ENCODE measurements around the gene NATD1.

The NATD1 gene

DNA sequence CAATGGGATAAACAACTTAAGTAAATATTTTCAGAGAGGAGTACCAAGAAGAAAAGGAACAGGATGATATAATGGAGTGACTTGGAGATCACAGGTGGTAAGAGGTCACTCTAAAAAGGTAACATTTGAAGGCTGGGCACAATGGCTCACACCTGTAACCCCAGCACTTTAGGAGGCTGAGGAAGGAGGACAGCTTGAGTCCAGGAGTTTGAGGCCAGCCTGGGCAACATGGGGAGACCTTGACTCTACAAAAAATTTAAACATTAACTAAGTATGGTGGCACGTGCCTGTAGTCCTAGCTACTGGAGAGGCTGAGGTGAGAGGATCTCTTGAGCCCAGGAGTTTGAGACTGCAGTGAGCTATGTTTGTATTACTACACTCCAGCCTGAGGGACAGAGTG, 35.9 kb downstream of the NATD1 start:
- no peak for DNase-seq (ENCODE audit: low read depth, low spot score)

DNA sequence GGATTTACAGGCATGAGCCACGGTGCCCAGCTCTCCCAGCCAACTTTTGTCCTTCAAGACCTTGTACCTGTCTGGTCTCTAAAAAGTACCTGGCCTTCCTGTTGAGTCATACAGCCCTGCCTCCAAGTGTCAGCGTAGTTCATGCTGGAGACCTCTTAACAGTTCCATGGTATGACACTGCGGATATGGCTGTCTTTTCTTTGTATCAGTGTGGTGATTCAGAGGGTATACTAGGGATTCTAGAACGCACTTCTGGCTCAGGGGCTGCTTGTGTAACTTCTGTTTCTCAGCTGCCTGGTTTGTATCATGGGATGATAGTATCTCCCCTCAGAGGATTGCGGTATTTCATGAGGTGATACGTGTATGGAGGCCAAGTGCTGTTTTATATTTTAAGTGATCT, 37.3 kb downstream of the NATD1 start:
- no peak for DNase-seq (ENCODE audit: low read depth, low spot score)

DNA sequence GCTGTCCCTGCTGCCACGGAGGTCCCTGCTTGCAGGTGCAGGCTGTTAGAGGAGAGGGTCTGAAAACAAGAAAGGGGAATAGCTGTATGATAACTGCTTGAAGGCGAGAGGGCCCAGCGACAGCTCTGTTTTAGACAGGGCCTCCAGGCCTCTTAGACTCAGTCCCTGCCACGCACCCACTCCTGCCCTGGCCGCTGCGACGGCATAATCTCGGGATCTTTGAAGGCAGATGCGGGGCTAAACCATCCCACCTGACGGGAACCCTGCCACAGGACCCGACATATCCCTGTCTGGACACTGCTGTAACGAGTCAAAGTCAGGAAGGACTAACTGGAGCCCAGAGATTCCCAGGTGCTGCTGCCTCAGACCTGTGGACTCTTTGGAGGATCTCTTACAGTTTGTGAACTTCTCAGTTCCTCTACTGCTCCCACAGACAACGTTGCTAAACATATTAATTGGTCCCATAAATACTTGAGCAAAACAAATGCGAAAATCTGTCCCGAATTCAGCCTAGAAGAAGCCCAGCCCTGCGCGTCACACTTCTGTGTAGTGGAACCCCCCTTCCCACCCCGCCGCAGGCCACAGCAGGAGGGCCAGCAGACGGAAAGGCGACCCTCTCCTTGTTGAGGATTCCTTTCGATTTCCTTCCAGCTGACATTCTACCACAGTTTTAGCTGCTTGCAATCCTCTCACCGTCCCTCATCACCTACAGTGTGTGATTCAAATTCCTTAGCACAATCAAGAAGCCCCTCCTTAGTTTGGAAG, 38.3 kb downstream of the NATD1 start:
- peak; percentile 68 for DNase-seq (ENCODE audit: low read depth, low spot score)

DNA sequence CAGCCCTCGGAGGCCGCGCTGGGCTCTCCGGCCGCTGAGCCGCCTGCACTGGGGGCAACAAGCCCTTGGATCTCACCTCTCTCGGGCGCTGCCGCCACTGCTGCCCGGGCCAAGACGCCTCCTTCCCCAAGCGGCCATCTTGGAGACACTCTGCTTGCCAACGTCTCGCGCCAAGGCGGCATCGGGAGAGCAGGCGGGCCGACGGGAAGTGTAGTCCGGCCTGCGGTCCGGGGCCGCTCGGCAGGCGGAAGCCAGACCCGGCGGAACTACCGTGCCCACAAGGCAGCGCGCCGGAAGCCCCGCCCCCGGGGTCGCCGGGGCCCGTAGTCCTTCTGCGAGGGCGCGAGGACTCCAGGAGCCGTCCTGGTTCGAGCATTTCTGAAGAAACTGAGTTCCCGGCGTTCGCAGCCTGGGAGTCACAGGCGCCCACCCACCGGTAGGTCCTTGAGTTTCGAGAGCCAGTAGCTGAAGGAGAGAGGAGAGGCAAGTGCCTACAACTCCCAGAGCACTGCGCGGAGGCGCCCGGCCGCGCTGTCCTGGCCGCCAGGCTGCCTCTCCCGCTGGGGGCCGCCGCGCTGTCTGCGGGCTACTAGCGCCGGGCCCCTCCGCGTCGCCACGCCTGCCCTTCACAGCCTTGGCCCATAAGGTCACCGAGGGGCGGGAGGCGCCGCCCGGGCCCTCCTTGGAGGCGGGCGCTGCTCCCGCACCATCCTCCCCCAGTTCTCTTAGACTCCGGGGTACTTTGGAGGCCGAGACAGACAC, 39.0 kb downstream of the NATD1 start, which contains the start of gene TMEM11:
Gene TMEM11, minus strand, starts transcription at position 147 of the 762 bp plus-strand sequence. Its CDS starts 9 bp downstream, at position 138.
- peak; percentile 97 for DNase-seq (ENCODE audit: low read depth, low spot score)

DNA sequence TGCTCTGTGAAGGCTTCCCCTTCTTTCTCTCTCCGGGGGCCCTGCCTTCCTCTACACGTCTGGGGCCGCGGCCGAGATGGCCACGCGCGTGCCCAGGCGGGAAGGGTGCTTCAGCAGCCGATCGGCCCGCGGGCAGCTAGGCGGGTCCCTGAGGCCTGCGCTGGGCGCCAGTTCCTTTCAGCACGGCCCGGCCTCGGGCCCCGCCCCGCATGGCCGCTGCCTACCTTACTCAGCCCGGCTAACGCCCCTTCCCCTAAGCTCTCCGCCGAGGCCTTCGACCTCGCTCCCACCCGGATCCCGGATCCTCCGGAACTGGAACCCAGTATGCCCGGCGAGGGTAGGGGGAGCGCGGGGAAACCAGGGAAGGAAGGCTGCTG, 39.6 kb downstream of the NATD1 start:
- no peak for DNase-seq (ENCODE audit: low read depth, low spot score)

DNA sequence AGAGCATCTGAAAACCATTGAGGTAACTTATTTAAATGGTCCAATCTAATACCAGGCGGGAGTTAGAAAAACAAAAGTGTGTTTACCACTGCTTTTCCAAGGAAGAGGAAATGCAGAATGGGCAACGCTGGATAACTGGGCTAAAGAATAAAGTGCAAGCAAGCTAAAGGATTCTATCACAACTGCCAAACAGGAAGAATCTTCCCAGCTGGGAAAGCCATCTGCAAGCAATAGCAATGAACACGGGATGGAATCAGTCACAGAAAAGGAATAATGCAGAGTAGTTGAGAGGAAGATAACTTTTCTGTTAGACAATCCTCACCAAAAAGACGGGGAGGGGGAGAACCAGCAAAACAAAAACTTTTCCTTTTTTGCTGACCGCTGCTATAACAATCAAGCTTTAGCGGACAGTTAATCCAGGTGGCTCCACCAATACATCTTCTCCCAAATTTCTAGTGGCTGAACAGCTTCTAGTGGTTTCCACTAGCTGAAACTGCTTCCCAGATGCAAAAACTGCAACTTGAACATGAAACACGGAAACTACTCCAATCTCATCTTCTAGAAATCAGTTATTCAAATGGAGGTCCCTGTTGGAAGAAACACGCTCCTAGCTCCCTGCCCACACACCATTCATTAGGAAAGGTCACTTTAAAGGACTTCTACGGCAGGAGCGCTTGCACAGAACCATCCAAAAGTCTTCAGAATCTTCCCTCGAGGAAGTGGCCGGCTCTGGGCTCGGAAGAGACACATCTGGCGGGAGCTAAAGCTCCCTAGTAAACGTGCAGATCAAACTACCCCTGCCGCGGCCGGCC, 40.2 kb downstream of the NATD1 start:
- no peak for DNase-seq (ENCODE audit: low read depth, low spot score)

DNA sequence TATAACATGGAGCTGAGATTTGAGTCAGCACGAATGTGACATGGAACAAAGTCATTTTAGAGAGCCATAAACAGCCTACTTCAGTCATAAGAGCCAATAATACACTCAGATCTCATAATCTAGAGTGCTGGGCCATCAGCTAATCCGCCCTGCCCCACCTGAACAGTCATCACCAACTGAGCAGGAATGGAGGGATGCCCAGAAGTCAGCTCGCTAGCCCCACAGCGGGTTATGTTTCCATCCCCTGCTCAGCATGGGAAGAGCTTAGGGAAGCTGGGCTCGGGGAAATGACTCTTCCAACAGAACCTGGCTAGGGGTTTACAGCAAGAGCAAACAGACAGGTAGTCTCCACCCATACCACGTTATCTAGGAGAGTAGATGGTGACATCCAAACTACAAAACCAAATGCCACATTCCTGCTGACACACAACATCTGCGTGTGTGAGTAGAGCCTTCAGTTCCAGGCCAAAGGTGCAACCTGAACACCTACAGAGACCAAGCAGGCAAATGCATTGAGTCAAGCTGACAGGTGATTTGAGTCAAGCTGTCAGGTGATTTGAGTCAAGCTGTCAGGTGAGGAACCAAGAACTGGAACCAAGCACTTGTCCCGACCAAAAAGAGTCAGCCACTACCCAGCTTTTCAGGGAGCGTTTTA, 41.3 kb downstream of the NATD1 start:
- no peak for DNase-seq (ENCODE audit: low read depth, low spot score)

DNA sequence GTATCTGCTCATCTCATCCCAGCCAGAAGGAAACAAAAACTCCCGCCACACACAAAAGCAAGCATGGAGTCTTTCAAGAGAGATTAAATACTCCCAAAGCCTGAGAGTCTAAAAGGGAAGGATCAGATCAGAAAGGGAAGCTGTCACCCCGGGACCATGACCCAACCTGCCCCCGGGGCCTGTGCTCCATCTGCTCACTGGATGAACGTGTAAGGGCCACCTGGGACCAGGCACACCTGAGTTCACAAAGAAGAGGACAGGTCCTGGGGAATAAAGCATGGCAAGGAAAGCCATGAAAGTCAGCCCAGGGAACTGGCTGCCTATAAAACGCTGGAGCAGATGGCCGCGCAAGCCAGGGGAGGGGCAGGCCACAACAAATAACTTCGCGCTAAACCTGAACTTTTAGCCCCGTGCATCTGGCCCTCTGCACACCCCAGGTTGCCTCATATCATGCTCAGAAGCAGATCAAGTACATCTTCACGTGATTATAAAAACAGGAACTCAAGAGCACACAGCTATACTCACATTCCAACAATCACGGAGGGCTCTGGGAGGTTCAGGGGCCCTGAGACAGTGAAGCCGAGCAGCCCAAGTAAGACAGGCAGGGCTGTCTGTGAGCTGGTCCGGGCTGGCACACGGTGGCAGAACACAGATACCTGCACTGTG, 42.7 kb downstream of the NATD1 start:
- no peak for DNase-seq (ENCODE audit: low read depth, low spot score)

DNA sequence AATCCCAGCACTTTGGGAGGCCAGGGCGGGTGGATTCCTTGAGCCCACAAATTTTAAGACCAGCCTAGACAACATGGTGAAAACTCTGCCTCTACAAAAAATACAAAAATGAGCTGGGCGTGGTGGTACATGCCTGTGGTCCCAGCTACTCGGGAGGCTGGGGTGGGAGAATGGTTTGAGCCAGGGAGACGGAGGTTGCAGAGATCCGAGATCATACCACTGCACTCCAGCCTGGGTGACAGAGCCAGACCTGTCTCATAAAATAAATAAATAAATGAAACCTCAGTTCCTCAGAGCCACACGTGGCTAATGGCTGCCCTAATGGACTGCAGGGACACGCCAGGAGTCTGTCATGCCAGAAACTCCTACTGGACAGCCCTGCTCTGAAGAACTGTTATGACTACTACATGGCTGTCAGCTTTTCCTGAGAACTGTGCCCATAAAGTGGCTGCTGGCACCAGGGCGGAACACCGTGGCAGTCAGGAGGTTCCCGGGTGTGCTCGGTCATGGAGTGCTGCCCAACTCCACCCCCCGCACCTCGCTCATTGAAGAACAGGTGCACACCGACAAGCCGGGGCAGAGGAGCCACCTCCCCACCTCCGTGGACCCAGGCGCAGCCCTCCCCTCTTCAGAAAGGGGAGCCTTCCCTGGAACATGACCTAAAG, 43.6 kb downstream of the NATD1 start:
- no peak for DNase-seq (ENCODE audit: low read depth, low spot score)

DNA sequence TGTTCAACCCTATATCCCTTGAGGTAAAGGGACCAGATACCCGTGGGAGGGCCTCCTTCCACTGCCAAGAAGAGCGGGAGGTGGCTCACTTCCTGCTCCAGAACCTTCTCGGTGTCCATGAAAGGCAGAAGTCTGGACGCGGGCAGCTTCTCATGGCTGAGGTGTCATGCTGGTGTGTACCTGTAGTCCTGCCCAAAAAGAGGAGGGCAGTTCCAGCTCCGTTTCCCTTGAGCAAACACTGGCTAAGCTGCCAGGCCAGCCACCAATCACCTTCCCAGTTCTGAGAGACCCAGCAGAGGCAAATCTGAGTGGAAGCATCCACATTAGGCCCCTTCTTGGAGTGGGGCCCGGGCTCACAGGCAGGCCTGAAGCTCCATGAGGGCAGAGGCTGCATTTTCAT, 44.9 kb downstream of the NATD1 start:
- DNase-seq (ENCODE audit: low read depth, low spot score), result no peak

DNA sequence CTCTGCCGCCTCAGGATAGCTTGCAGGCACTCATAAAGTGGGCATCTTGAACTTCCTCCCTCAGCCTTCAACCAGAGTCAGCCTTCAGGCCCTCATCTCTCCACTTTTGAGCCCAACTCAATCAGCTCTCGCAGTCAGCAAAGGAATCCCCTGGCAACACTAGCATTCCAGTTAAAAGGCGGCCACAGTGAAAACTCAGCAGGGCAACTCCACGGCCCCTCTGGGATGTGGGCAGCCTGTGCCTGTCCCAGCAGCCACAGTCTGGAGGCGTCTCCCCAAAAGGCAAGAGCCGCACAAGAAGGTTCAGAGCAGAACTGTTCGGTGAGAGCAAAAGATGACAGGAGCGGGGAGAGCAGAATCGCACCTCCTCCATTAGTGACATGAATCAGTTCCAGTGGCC, 48.3 kb downstream of the NATD1 start:
- DNase-seq (ENCODE audit: low read depth, low spot score), result peak; percentile 40

DNA sequence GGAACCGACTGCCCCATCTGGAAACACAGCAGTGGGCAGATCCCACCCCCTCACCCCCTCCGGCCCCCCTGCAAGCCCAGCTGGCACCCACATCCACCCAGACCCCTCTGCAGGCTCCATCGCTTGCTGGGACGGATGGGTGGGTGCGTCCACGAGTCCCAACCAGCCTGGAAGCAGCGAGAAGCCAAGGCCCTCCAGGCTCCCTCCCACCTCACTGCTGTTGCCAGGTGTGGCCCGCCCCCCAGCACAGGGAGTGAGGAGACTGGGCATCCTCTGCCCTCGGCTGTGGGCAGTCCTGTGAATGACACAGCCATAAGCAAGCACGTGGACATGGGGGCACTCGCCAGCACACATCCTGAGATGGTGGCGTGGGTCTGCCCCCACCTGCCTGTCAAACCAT, 50.7 kb downstream of the NATD1 start:
- DNase-seq (ENCODE audit: low read depth, low spot score), result no peak

DNA sequence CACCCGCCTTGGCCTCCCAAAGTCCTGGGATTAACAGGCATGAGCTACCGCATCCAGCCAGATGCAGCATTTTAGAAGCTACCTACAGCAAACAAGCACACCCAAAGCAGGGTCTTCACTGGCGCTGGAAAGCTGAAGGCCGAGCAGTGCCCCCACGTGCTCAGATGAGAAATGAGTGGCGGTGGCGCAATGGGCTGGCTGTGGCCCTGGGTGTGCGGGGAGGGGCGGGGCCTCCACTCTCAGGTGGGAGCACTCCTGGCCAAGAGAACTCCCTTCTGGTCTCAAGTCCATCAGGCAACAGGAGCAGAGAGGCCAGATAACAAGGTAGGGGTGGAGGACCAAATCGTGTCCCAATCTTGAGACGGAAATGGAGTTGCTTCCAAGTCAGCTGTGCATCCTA, 51.3 kb downstream of the NATD1 start:
- peak; percentile 31 for DNase-seq (ENCODE audit: low read depth, low spot score)

DNA sequence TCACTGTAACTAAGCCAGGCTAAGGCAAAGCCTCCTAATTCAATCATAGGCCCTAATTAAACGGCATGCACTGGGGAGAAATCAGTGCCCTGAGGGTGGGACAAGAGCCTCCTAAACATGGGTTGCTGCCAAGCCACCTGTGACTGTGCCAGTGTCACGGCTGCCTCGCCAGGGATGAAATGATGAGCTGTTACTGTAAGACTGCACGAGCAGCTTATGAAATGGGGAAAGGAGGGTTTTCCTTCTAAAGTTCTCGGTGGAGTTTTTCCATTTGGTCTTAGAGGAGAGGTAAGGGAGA, 52.0 kb downstream of the NATD1 start:
- DNase-seq (ENCODE audit: low read depth, low spot score), result no peak

DNA sequence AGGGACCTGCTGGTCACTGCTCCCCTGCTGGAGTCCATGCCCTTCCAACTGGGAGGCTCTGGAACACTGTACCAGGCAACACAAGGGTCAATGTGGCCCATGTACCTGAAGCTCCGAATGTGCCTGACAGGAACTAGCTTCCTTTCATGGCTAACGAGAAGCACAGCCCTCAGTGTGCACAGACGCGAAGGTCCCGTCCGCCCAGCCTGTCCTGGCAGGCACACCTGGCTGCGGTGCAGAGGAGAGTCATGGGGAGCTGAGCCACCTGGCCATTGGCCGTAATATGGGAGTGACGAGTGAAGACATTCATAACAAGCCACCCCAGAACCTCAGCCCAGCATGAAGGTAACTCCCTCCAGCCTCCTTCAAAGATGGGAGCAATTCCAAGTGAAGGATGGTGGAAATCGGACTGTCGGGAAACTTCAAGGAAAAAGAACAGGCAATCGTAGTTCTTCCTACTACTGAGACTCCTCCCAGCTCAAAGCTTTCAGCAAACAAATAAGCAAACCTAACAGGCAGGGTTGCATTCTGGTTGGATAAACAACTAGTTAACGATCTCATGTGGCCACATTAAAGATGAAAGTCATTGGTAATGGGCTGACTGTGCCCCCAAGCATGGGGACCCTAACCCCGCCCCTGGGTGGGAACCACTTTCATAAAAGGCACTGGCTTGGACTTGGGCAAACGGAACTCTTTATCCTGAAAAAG, 52.5 kb downstream of the NATD1 start:
- no peak for DNase-seq (ENCODE audit: low read depth, low spot score)

DNA sequence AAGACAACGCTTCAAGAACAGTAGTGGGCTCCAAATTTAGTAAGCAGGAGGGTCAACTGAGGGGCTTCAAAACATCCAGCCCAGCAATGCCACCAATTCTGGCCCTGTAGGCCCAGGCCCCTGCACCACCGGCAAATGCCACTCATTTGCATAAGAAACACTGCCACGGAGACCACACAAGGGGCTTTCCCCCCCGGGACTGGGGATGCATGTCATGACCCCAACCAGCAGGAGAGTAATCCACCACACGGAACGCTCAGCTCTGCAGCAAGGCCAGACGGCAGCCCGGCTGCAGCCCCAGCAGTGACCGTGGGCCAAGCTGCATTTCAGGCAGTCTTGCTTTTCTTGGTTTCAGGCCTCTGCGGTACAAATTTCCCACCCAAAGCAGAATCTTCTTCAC, 53.4 kb downstream of the NATD1 start:
- peak; percentile 67 for DNase-seq (ENCODE audit: low read depth, low spot score)

DNA sequence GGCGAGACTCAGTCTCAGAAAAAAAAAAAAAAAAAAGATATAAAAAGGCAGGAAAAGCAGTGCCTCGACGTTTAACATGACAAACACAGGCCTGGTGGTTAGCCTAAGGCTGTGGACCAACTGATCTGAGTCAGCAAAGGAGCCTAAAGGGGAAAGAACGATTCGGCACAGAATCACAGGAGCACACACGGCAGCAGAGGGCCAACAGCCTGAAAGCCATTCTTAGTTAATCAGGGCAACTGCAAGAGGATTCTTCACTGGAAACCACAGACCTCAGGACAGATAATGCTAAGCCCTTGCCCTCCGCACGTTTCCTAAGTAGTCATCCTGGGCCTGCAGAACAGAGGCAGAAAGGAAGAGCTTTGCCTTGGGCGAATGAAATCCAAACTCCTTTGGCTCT, 53.9 kb downstream of the NATD1 start:
- peak; percentile 93 for DNase-seq (ENCODE audit: low read depth, low spot score)

DNA sequence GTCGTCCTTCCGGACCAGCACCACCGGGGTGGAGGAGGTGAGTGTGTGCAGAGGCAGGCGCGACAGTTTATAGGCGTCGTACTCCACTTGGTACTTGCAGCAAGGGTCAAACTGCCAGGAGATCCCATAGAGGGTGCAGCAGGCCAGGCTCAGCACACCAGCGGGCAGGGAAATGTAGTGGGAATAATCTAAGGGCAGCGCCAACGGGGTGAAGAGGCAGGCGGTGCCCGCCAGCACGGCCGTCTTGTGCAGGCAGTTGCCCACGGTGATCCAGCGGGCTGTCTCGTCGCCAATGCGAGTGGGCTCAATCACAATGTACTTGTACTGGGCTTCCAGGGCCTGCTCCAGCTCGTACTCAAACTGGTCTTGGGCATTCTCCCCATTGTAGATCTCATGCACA, 54.8 kb downstream of the NATD1 start:
- DNase-seq (ENCODE audit: low read depth, low spot score), result no peak

DNA sequence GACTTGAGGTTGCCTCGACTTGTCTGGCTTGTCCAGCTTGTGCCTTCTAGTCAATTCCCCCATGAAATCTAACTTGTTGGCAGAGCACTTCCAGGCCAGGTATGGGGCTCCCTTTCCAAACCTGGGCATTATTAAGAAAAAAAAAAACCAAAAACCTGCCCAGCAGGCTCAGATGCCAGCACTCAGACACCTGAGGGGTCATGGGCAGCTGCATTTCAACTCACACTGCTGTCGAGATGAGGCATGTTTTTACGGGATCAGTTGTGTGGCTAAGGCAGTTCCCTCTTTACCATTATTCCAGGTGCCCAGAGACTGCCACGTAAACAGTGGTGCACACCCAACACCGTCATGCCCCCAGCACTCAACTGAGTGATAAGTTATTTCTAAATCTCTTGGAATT, 57.1 kb downstream of the NATD1 start:
- DNase-seq (ENCODE audit: low read depth, low spot score), result no peak

DNA sequence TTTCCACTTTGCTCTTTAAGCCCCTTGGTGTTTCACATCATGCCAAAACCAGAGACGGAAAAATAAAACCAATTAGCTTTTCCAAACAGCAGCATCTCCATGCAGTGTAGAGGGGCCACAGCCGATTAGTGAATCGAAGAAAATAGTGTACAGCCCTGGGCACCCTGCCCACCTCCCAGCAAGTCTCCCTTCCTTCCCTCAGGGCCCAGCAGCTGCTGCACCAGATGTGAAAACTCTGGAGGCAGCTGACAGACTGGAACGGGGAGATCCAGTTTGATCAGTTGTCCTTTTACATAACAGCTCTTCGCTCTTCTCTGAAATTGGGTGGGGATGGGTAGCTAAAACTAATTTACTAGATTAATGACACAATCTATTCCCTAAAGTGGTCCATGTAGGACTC, 58.5 kb downstream of the NATD1 start:
- DNase-seq (ENCODE audit: low read depth, low spot score), result no peak

Measured in ELF-1 (cell line).